H1 (cell line): ENCODE data around the gene PROZ. TPM values are rescaled to one million over a fixed set of nuclear protein-coding genes. Genes with fewer than 3 reads are reported as not detected.
A peak's percentile ranks its signal among the peaks of the same experiment; 100 is the strongest.

ENCODE experiments used
- CTCF ChIA-PET: fragments of 300-600 bp; sonication (Branson Sonifier 250); formaldehyde crosslinking; loops from one replicate; lab custom pipeline; 2021; ENCODE audit not compliant: partially characterized antibody; lab: Charles Lee
- POLR2A ChIA-PET: fragments of 300-600 bp; sonication (Branson Sonifier 250); formaldehyde crosslinking; loops from one replicate; lab custom pipeline; 2021; ENCODE audit warnings: inconsistent platforms; ENCODE audit not compliant: partially characterized antibody; lab: Charles Lee
- DNase-seq, 2 experiments: peaks; one replicate each; pipeline versions ENCODE4 v3.0.0 to v3.0.0-alpha.2; 2010 to 2022; ENCODE audit warnings: low spot score in 2 of 2, low read depth in 1 of 2, mixed read lengths in 1 of 2
- FAIRE-seq: peaks from 2 replicates; lab custom pipeline; 2011; peaks lifted over from hg19 to GRCh38; lab: Jason Lieb, UNC
- H2AFZ ChIP-seq: 2 replicates; pipeline ENCODE4 v1.8.1; 2012; ENCODE audit warnings: low read length, inconsistent platforms
- H2AK5ac ChIP-seq: 2 replicates; pipeline ENCODE4 v1.6.1; 2013; ENCODE audit warnings: low read depth, low read length
- H2BK120ac ChIP-seq: replicated peaks from 2 replicates; pipeline ENCODE3; 2013; ENCODE audit warnings: low read depth, low read length, inconsistent platforms
- H2BK12ac ChIP-seq: 2 replicates; pipeline ENCODE4 v1.6.1; 2013; ENCODE audit warnings: low read depth, low read length
- H2BK15ac ChIP-seq: 2 replicates; pipeline ENCODE4 v1.6.1; 2013; ENCODE audit warnings: low read length
- H2BK20ac ChIP-seq: 2 replicates; pipeline ENCODE4 v1.6.1; 2013; ENCODE audit warnings: low read length
- H2BK5ac ChIP-seq: 2 replicates; pipeline ENCODE4 v1.6.1; 2013; ENCODE audit warnings: low read depth, low read length
- H3K14ac ChIP-seq: 2 replicates; pipeline ENCODE4 v1.6.1; 2013; ENCODE audit warnings: inconsistent platforms; ENCODE audit not compliant: insufficient read length
- H3K18ac ChIP-seq: 2 replicates; pipeline ENCODE4 v1.6.1; 2013; ENCODE audit warnings: low read length; ENCODE audit errors: extremely low read depth
- H3K23ac ChIP-seq: 2 replicates; pipeline ENCODE4 v1.6.1; 2013; ENCODE audit warnings: inconsistent platforms; ENCODE audit not compliant: insufficient read length
- H3K23me2 ChIP-seq: 2 replicates; pipeline ENCODE4 v1.6.1; 2013; ENCODE audit warnings: low read depth, low read length
- H3K27ac ChIP-seq: 2 replicates; pipeline ENCODE4 v1.6.1; 2011; ENCODE audit warnings: low read depth, low read length, inconsistent platforms
- H3K27me3 ChIP-seq, 4 experiments: replicated peaks in 1 of 4; 1 replicate in 1 of 4; 2 replicates in 3 of 4; pipeline versions ENCODE4 v1.6.1 to v1.8.1; 2011 to 2013; ENCODE audit warnings: low read length in 3 of 4, mild to moderate bottlenecking in 3 of 4, inconsistent platforms in 2 of 4, mixed read lengths in 2 of 4, moderate library complexity in 1 of 4; ENCODE audit not compliant: control insufficient read depth in 3 of 4, insufficient read depth in 3 of 4; ENCODE audit errors: extremely low read depth in 1 of 4
- H3K36me3 ChIP-seq, 4 experiments: 2 replicates each; pipeline versions ENCODE4 v1.6.1 to v1.8.1; 2011 to 2013; ENCODE audit warnings: mild to moderate bottlenecking in 4 of 4, low read length in 3 of 4, moderate library complexity in 2 of 4, control low read depth in 1 of 4, inconsistent platforms in 1 of 4; ENCODE audit not compliant: insufficient read depth in 4 of 4, control insufficient read depth in 2 of 4
- H3K4ac ChIP-seq: replicated peaks from 2 replicates; pipeline ENCODE3; 2013; ENCODE audit warnings: low read length, low read depth, mixed read lengths, inconsistent platforms; ENCODE audit not compliant: insufficient read length
- H3K4me1 ChIP-seq, 4 experiments: replicated peaks in 1 of 4; 1 replicate in 1 of 4; 2 replicates in 3 of 4; pipeline versions ENCODE4 v1.6.1 to v1.8.1; 2011 to 2013; ENCODE audit warnings: low read length in 3 of 4, inconsistent platforms in 2 of 4, mixed read lengths in 1 of 4; ENCODE audit not compliant: insufficient read depth in 4 of 4, control insufficient read depth in 3 of 4
- H3K4me2 ChIP-seq, 2 experiments: 2 replicates each; pipeline versions ENCODE4 v1.6.1 to v1.8.1; 2011 to 2013; ENCODE audit warnings: low read depth in 2 of 2, low read length in 2 of 2, control low read depth in 1 of 2, inconsistent platforms in 1 of 2, mild to moderate bottlenecking in 1 of 2; ENCODE audit not compliant: insufficient read depth in 1 of 2
- H3K4me3 ChIP-seq, 4 experiments: fragments of 200-600, 300-600 bp in 1 of 4; sonication (generic), shearing (Covaris generic), sonication (Bioruptor Twin) in 1 of 4; 2 replicates each; pipeline versions ENCODE4 v1.5.1 to v1.8.1; 2011 to 2016; ENCODE audit warnings: low read length in 4 of 4, low read depth in 3 of 4, control low read depth in 2 of 4, inconsistent platforms in 2 of 4, mild to moderate bottlenecking in 2 of 4, mixed read lengths in 1 of 4, moderate library complexity in 1 of 4; ENCODE audit not compliant: insufficient read depth in 2 of 4; ENCODE audit errors: extremely low read depth in 1 of 4
- H3K56ac ChIP-seq: replicated peaks from 2 replicates; pipeline ENCODE3; 2013; ENCODE audit warnings: low read depth, mild to moderate bottlenecking, mixed read lengths, low read length, inconsistent platforms; ENCODE audit not compliant: insufficient read length
- H3K79me1 ChIP-seq: 2 replicates; pipeline ENCODE4 v1.6.1; 2013; ENCODE audit warnings: low read depth, low read length, control low read depth
- H3K79me2 ChIP-seq, 2 experiments: 2 replicates each; pipeline versions ENCODE4 v1.6.1 to v1.8.1; 2012 to 2013; ENCODE audit warnings: low read length in 2 of 2, mild to moderate bottlenecking in 2 of 2, inconsistent platforms in 1 of 2; ENCODE audit not compliant: insufficient read depth in 2 of 2, control insufficient read depth in 1 of 2
- H3K9ac ChIP-seq, 4 experiments: replicated peaks in 1 of 4; 1 replicate in 1 of 4; 2 replicates in 3 of 4; pipeline versions ENCODE4 v1.6.1 to v1.8.1; 2011 to 2013; ENCODE audit warnings: low read depth in 3 of 4, low read length in 3 of 4, control low read depth in 2 of 4, mild to moderate bottlenecking in 2 of 4, moderate library complexity in 2 of 4, inconsistent platforms in 1 of 4; ENCODE audit errors: extremely low read depth in 1 of 4
- H3K9me3 ChIP-seq, 2 experiments: 2 replicates each; pipeline versions ENCODE4 v1.6.1 to v1.8.1; 2012 to 2013; ENCODE audit warnings: mild to moderate bottlenecking in 2 of 2, moderate library complexity in 2 of 2, control low read depth in 1 of 2, inconsistent platforms in 1 of 2, low read depth in 1 of 2, low read length in 1 of 2, mixed read lengths in 1 of 2; ENCODE audit not compliant: insufficient read depth in 2 of 2
- H4K20me1 ChIP-seq, 2 experiments: replicated peaks in 1 of 2; 2 replicates each; pipeline versions ENCODE3 to v1.8.1; 2011 to 2013; ENCODE audit warnings: inconsistent platforms in 2 of 2, low read length in 2 of 2, mild to moderate bottlenecking in 1 of 2; ENCODE audit not compliant: insufficient read depth in 2 of 2, control insufficient read depth in 1 of 2
- H4K5ac ChIP-seq: 2 replicates; pipeline ENCODE4 v1.6.1; 2013; ENCODE audit warnings: low read length, low read depth, mixed read lengths, inconsistent platforms; ENCODE audit not compliant: insufficient read length
- H4K8ac ChIP-seq: 2 replicates; pipeline ENCODE4 v1.8.0; 2013; ENCODE audit warnings: mild to moderate bottlenecking, moderate library complexity, low read length, inconsistent platforms; ENCODE audit not compliant: insufficient read depth; ENCODE audit errors: extremely low read depth
- H4K91ac ChIP-seq: replicated peaks from 2 replicates; pipeline ENCODE3; 2013; ENCODE audit warnings: low read length, mixed read lengths, inconsistent platforms; ENCODE audit not compliant: insufficient read length
- BACH1 ChIP-seq: IDR thresholded peaks from 2 replicates; pipeline ENCODE4 v1.6.1; 2012; ENCODE audit warnings: low read length, improper control_type of control experiment
- CTCF ChIP-seq, 3 experiments: IDR thresholded peaks; 1 replicate in 2 of 3; 2 replicates in 1 of 3; pipeline versions ENCODE4 v1.5.1 to v1.6.1; 2011; ENCODE audit warnings: low read length in 3 of 3, mild to moderate bottlenecking in 3 of 3, inconsistent platforms in 2 of 3, low read depth in 1 of 3, moderate library complexity in 1 of 3; ENCODE audit not compliant: insufficient read depth in 1 of 3; ENCODE audit errors: control extremely low read depth in 1 of 3
- PHF8 ChIP-seq: fragments of 200-600 bp; sonication (generic); conservative IDR thresholded peaks from 2 replicates; pipeline ENCODE4 v1.7.1; 2012; ENCODE audit warnings: low read depth, mild to moderate bottlenecking, inconsistent platforms, low read length, moderate library complexity
- RFX5 ChIP-seq: IDR thresholded peaks from 2 replicates; pipeline ENCODE4 v1.6.1; 2011; ENCODE audit warnings: low read depth, low read length, improper control_type of control experiment, borderline replicate concordance
- SIX5 ChIP-seq: IDR thresholded peaks from 2 replicates; pipeline ENCODE4 v1.6.1; 2011; ENCODE audit warnings: mild to moderate bottlenecking, low read depth, low read length
- SUZ12 ChIP-seq: fragments of 200-600 bp; sonication (generic); IDR thresholded peaks from 2 replicates; pipeline ENCODE4 v1.6.1; 2012; ENCODE audit warnings: mild to moderate bottlenecking, inconsistent platforms, low read length, moderate library complexity, mixed read lengths
- ZNF274 ChIP-seq: IDR thresholded peaks from 2 replicates; pipeline ENCODE4 v1.7.0; 2012; ENCODE audit warnings: low read length, borderline replicate concordance; ENCODE audit errors: extremely low read depth
- WGBS, 2 experiments: shearing (Covaris generic) in 1 of 2; methylation state at CpG; one replicate each; pipeline versions ENCODE4 v1.1.6 to v1.1.7; 2013 to 2015; ENCODE audit warnings: low lambda C conversion rate in 2 of 2, mixed read lengths in 2 of 2, inconsistent platforms in 1 of 2, low coverage in 1 of 2, missing lambda C conversion rate in 1 of 2; ENCODE audit not compliant: insufficient replicate concordance in 2 of 2, insufficient coverage in 1 of 2, insufficient read length in 1 of 2; ENCODE audit errors: extremely low coverage in 1 of 2, missing lambda C conversion rate in 1 of 2; 5-methylcytosine and 5-hydroxymethylcytosine counted together
- polyA plus RNA-seq, 7 experiments: library from polyadenylated mRNA; depleted of rRNA in 3 of 7; stranded (reverse) in 5 of 7; unstranded in 2 of 7; fragments of >200 nt in 5 of 7; fragments of 200-250 nt in 2 of 7; gene quantifications; 1 replicate in 5 of 7; 2 replicates in 1 of 7; 4 replicates in 1 of 7; pipeline versions ENCODE4 v1.2.1 to v1.2.3, GENCODE V29; 2011 to 2013; ENCODE audit warnings: missing spikeins in 2 of 7, mixed read lengths in 2 of 7
- total RNA-seq: library from RNA; stranded (reverse); fragmentation: NEBNext Ultra II Directional; extraction: Animal tissue kit (Norgen Biotek cat#: 25700); gene quantifications from 2 replicates; pipeline ENCODE4 v1.2.1, GENCODE V29; 2021

PROZ gene
- total and polyA plus RNA-seq, 2 of the 8 experiments (the other 6 are each of a cell fraction or from before 2014, with no cell fraction given), result not detected

- Histone ChIP-seq H3K4ac (no peak overlapping the region), H3K79me1 (no peaks in the 10 kb centered on the region), H2BK5ac (no peak overlapping the region), H2BK12ac (peak overlapping the region; percentile 68; the same call in 1 of the 2 replicates), H2BK15ac (peak overlapping the region; percentile 72; the same call in 1 of the 2 replicates), H4K91ac (no peak overlapping the region), H4K5ac (no peak overlapping the region), H2BK20ac (no peak overlapping the region), H3K4me1 (peaks cover 0 to 10% (median 8%) of the 10 kb centered on the region in 4 experiments; a peak in 5 of 7 replicates), H3K9ac (no peak overlapping the region; a peak in 2 of 7 replicates), H3K18ac (no peak overlapping the region; the same call in 1 of the 2 replicates), H3K4me2 (peak overlapping the region; percentile 1 to 51; a peak in 2 of 4 replicates), H3K79me2 (no peaks in the 10 kb centered on the region), H3K9me3 (no peaks in the 10 kb centered on the region), H4K8ac (no peak overlapping the region), H3K56ac (no peak overlapping the region), H2AK5ac (peak overlapping the region; percentile 88; the same call in 1 of the 2 replicates), H3K27ac (no peak overlapping the region), H4K20me1 (peaks cover 0 to 4% of the 10 kb centered on the region in 2 experiments), H2BK120ac (no peak overlapping the region), H3K14ac (no peak overlapping the region), H3K27me3 (no peaks in the 10 kb centered on the region; a peak in 2 of 7 replicates), H3K36me3 (no peaks in the 10 kb centered on the region; a peak in 1 of 8 replicates), H2AFZ (peak overlapping the region; percentile 24; the same call in 1 of the 2 replicates), H3K23me2 (no peaks in the 10 kb centered on the region), H3K4me3 (no peak overlapping the region), H3K23ac (no peak overlapping the region)
- WGBS, 2 experiments, result 89% methylated on average over 21 of the region's 29 CpGs; no CpG with 5 or more reads in 1 of the 2 experiments
- DNase-seq (no peak), FAIRE-seq (no peak)
- ChIA-PET POLR2A (interaction anchor here (1.3 to 2.0 kb wide), 3 partner anchors 14 to 69 kb away, joined by 4 to 6 read pairs (median 4); no protein-coding TSS in a partner anchor), CTCF (interaction anchor here (0.7 to 3.0 kb wide), 14 partner anchors 9 to 96 kb away, joined by 3 to 13 read pairs (median 5); partner anchors contain the start of gene F7)
- peak in 2 of 3 experiments; percentile 41 to 52; a peak in 2 of 4 replicates for TF ChIP-seq CTCF (IDR thresholded peaks at IDR 0.05; ENCODE audit: control extremely low read depth in 1 of 3, insufficient read depth in 1 of 3, low read depth in 1 of 3, low read length in 3 of 3)
- TF ChIP-seq SUZ12, result peak; percentile 29; the same call in 1 of the 2 replicates
- no peak for TF ChIP-seq ZNF274
- no peak for TF ChIP-seq RFX5
- no peak for TF ChIP-seq PHF8
- peak; percentile 74; the same call in 1 of the 2 replicates for TF ChIP-seq BACH1
- no peak for TF ChIP-seq SIX5
Observed at GRCh38 chr13:113123226-113124201, 34.9 kb upstream of the PROZ start.
